Spleen (tissue), 7 donors: Measurements from ENCODE around the gene ANKS3.
A peak's percentile ranks its signal among the peaks of the same experiment; 100 is the strongest.

Experiments
- CTCF ChIP-seq, 11 experiments: fragments of 200-600 bp in 7 of 11; fragments of 450-650 bp in 4 of 11; sonication (generic) in 4 of 11; IDR thresholded peaks in 8 of 11; conservative IDR thresholded peaks in 3 of 11; 1 replicate in 7 of 11; 2 replicates in 4 of 11; pipeline versions ENCODE4 v1.4.0 to v1.8.0; 2016 to 2021; ENCODE audit warnings: antibody characterized with exemption in 11 of 11, inconsistent platforms in 4 of 11, mild to moderate bottlenecking in 1 of 11
- POLR2AphosphoS5 ChIP-seq, 3 donors: sonication (generic); formaldehyde crosslinking; IDR thresholded peaks; one replicate each; pipeline ENCODE4 v1.5.1; 2017; ENCODE audit warnings: antibody characterized with exemption in 3 of 3
- donor health status: DM: no; HTN: no; CAD: no; lungs with moderate emphysema.
- donor health status: DM: no; HTN: no; CAD: no.
- donor health status: DM: no; HTN: no; CAD: no.

DNA sequence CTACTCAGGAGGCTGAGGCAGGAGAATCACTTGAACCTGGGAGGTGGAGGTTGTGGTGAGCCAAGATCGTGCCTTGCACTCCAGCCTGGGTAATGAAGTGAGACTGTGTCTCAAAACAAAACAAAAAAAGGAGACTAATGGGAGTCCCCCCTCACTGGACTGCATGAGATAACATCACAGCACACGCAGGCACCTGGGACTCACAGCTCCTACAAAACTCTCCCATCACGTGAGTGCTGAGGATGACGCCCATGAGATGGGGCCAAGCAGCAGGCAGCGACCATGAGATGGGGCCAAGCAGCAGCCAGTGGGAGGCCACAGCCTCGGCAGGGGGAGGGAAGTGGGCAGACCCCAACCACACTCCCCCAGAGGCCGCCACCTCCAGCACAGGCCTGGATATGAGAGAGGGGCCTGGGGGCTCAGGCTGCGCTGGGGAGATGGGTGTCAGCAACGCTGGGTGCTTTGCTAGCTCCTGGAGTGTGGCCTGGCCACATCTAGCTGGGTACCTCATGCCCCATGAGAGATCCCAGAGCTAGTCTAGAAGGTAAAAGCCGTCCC, 15.7 kb upstream of the ANKS3 start:
- TF ChIP-seq POLR2AphosphoS5 (IDR thresholded peaks at IDR 0.05) (peak in 1 of 3 donors; percentile 13), CTCF (IDR thresholded peaks at IDR 0.05 in 8 of 11, conservative IDR thresholded peaks at IDR 0.05 in 3 of 11) (no peak)
